Tibial artery (tissue), 4 donors: ENCODE measurements around the gene DCTN2.
A peak's percentile ranks its signal among the peaks of the same experiment; 100 is the strongest.

ENCODE experiments used
- DNase-seq, 2 donors: peaks; one replicate each; pipeline ENCODE4 v3.0.0-alpha.2; 2019
- H3K27ac ChIP-seq, 2 donors: fragments of 200-600 bp; sonication (generic) in 1 of 2; 1 replicate in 1 of 2; 2 replicates in 1 of 2; pipeline ENCODE4 v1.5.1; 2018 to 2019; ENCODE audit warnings: mild to moderate bottlenecking in 1 of 2
- H3K27me3 ChIP-seq, 2 donors: fragments of 200-600 bp; sonication (generic) in 1 of 2; one replicate each; pipeline versions ENCODE4 v1.5.1 to v1.6.0; 2016 to 2019
- H3K36me3 ChIP-seq, 3 donors: fragments of 200-600 bp; sonication (generic) in 2 of 3; one replicate each; pipeline ENCODE4 v1.5.1; 2016 to 2019; ENCODE audit warnings: mild to moderate bottlenecking in 2 of 3
- H3K4me1 ChIP-seq, 4 donors: fragments of 200-600 bp; sonication (generic) in 2 of 4; 1 replicate in 3 of 4; 2 replicates in 1 of 4; pipeline ENCODE4 v1.5.1; 2016 to 2019
- H3K4me3 ChIP-seq, 2 donors: fragments of 200-600 bp; sonication (generic) in 1 of 2; 1 replicate in 1 of 2; 2 replicates in 1 of 2; pipeline ENCODE4 v1.5.1; 2018 to 2019; ENCODE audit warnings: mild to moderate bottlenecking in 2 of 2
- H3K9me3 ChIP-seq, 3 donors: fragments of 200-600 bp; sonication (generic) in 1 of 3; one replicate each; pipeline ENCODE4 v1.5.1; 2016 to 2019
- CTCF ChIP-seq, 2 experiments: fragments of 200-600 bp in 1 of 2; fragments of 450-650 bp in 1 of 2; IDR thresholded peaks; one replicate each; pipeline ENCODE4 v1.5.1; 2017 to 2019; ENCODE audit warnings: antibody characterized with exemption in 2 of 2, mild to moderate bottlenecking in 1 of 2, moderate library complexity in 1 of 2
- intact Hi-C: fragments of 100-400 bp; cut with DNase I; formaldehyde crosslinking; loops from one replicate; pipeline ENCODE4 v1.15.0; 2023; ENCODE audit warnings: low total_unique reads

The DCTN2 gene

GRCh38 chr12:57549909-57550640, 3.1 kb upstream of the DCTN2 start, which contains the start of gene KIF5A:
Gene KIF5A (plus strand): TSS chr12:57550044. CDS start chr12:57550272, 228 bp downstream.
- Histone ChIP-seq H3K9me3 (no peaks in the 10 kb centered on the region), H3K27me3 (peaks cover 0 to 29% of the 10 kb centered on the region in 2 donors), H3K27ac (peak within 1 kb of the TSS in 1 of 2 donors; percentile 11), H3K4me1 (peaks cover 0 to 25% (median 22%) of the 10 kb centered on the region in 4 donors), H3K36me3 (no peaks in the 10 kb centered on the region), H3K4me3 (peak within 1 kb of the TSS; percentile 41 to 45)
- no peak for TF ChIP-seq CTCF (IDR thresholded peaks at IDR 0.05)
- intact Hi-C loops: no loop called here
- peak in 1 of 2 donors; percentile 67 for DNase-seq

GRCh38 chr12:57549203-57549908, 2.4 kb upstream of the DCTN2 start:
- intact Hi-C loops: no loop called here
- no peaks in the 10 kb centered on the region for H3K9me3 ChIP-seq
- peak overlapping the region; percentile 41 to 45 for H3K4me3 ChIP-seq
- H3K36me3 ChIP-seq: no peaks in the 10 kb centered on the region
- peak in 1 of 2 donors; percentile 49 for DNase-seq
- TF ChIP-seq CTCF (IDR thresholded peaks at IDR 0.05): no peak
- H3K27ac ChIP-seq: peak overlapping the region in 1 of 2 donors; percentile 11
- H3K4me1 ChIP-seq: peaks cover 0 to 32% (median 28%) of the 10 kb centered on the region in 4 donors
- H3K27me3 ChIP-seq: peaks cover 0 to 29% of the 10 kb centered on the region in 2 donors

GRCh38 chr12:57548488-57548887, 1.5 kb upstream of the DCTN2 start:
- Histone ChIP-seq H3K27ac (no peak overlapping the region), H3K27me3 (peaks cover 0 to 27% of the 10 kb centered on the region in 2 donors), H3K4me3 (no peak overlapping the region), H3K4me1 (peaks cover 0 to 38% (median 28%) of the 10 kb centered on the region in 4 donors), H3K9me3 (no peaks in the 10 kb centered on the region), H3K36me3 (no peaks in the 10 kb centered on the region)
- intact Hi-C loops: no loop called here
- DNase-seq: peak in 1 of 2 donors; percentile 5
- no peak for TF ChIP-seq CTCF (IDR thresholded peaks at IDR 0.05)

GRCh38 chr12:57548013-57548315, 972 bp upstream of the DCTN2 start:
- Histone ChIP-seq H3K27ac (no peak overlapping the region), H3K9me3 (no peaks in the 10 kb centered on the region), H3K4me3 (no peak overlapping the region), H3K36me3 (no peaks in the 10 kb centered on the region), H3K4me1 (peaks cover 0 to 40% (median 28%) of the 10 kb centered on the region in 4 donors), H3K27me3 (peaks cover 0 to 27% of the 10 kb centered on the region in 2 donors)
- intact Hi-C loops: no loop called here
- DNase-seq: no peak
- TF ChIP-seq CTCF (IDR thresholded peaks at IDR 0.05): no peak

- peak overlapping the region; percentile 89 to 90 for H3K27ac ChIP-seq
- H3K4me1 ChIP-seq: peaks cover 0 to 40% (median 28%) of the 10 kb centered on the region in 4 donors
- intact Hi-C loops: no loop called here
- peaks cover 0 to 27% of the 10 kb centered on the region in 2 donors for H3K27me3 ChIP-seq
- peak overlapping the region; percentile 96 to 97 for H3K4me3 ChIP-seq
- DNase-seq: no peak
- no peak for TF ChIP-seq CTCF (IDR thresholded peaks at IDR 0.05)
- H3K9me3 ChIP-seq: no peaks in the 10 kb centered on the region
- peaks cover 0 to 3% (median 0%) of the 10 kb centered on the region in 3 donors for H3K36me3 ChIP-seq
These were observed 458 bp upstream of the DCTN2 start for GRCh38 chr12:57547288-57548012.
